ENCODE results near the gene RASGRF1.

DNA sequence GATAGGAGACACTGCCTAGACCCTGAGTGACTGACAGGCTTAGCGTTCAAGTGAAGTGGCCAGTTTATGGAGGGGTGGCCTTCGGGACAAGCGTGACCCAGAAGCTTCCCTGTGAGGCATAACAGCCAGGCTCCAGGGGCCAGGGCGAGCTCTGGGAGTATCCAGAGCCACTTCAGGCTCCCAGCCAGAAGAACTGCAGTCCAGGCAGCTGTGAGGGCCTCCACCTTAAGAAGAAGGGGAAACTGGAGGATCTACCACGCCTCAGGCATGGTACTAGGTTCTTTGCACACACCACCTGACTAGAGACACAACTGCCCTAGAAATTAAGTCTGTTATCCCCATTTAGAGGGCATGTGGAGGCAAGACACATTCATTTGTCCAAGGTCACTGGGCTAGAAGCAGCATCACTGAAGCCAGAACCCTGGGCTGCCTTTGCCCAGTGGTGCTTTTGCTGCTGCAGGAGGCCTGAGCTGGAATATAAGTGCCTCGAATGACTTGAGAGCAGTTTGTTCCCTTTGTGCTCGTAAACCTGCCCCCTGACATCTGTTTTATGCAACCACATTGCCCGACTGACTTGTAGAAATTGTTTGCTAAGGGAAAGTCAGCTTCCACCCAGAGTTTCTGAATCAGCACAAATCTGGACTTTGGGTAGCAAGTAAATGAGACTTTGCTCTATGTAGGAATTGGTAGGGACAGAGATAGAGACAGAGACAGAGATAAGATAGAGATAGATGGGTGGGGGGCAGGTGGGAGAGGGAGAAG lies 23.3 kb downstream of the RASGRF1 start:
- TF ChIP-seq, protein P1, sequence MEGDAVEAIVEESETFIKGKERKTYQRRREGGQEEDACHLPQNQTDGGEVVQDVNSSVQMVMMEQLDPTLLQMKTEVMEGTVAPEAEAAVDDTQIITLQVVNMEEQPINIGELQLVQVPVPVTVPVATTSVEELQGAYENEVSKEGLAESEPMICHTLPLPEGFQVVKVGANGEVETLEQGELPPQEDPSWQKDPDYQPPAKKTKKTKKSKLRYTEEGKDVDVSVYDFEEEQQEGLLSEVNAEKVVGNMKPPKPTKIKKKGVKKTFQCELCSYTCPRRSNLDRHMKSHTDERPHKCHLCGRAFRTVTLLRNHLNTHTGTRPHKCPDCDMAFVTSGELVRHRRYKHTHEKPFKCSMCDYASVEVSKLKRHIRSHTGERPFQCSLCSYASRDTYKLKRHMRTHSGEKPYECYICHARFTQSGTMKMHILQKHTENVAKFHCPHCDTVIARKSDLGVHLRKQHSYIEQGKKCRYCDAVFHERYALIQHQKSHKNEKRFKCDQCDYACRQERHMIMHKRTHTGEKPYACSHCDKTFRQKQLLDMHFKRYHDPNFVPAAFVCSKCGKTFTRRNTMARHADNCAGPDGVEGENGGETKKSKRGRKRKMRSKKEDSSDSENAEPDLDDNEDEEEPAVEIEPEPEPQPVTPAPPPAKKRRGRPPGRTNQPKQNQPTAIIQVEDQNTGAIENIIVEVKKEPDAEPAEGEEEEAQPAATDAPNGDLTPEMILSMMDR (IDR thresholded peaks at IDR 0.05), result no peak
- TF ChIP-seq POLR2A (IDR thresholded peaks at IDR 0.05), result no peak
- TF ChIP-seq POLR2AphosphoS5 (IDR thresholded peaks at IDR 0.05; ENCODE audit: insufficient read depth in 1 of 2, low read depth in 1 of 2), result peak; percentile 16 to 50
